H1 (cell line): ENCODE results near the gene TSC22D4. TPM values are rescaled to one million over a fixed set of nuclear protein-coding genes. Genes with fewer than 3 reads are reported as not detected.

Source experiments
- CTCF ChIA-PET: fragments of 300-600 bp; sonication (Branson Sonifier 250); formaldehyde crosslinking; loops from one replicate; lab custom pipeline; 2021; ENCODE audit not compliant: partially characterized antibody; lab: Charles Lee
- POLR2A ChIA-PET: fragments of 300-600 bp; sonication (Branson Sonifier 250); formaldehyde crosslinking; loops from one replicate; lab custom pipeline; 2021; ENCODE audit warnings: inconsistent platforms; ENCODE audit not compliant: partially characterized antibody; lab: Charles Lee
- DNase-seq, 2 experiments: peaks; one replicate each; pipeline versions ENCODE4 v3.0.0 to v3.0.0-alpha.2; 2010 to 2022; ENCODE audit warnings: low spot score in 2 of 2, low read depth in 1 of 2, mixed read lengths in 1 of 2
- FAIRE-seq: peaks from 2 replicates; lab custom pipeline; 2011; peaks lifted over from hg19 to GRCh38; lab: Jason Lieb, UNC
- H2AFZ ChIP-seq: 2 replicates; pipeline ENCODE4 v1.8.1; 2012; ENCODE audit warnings: low read length, inconsistent platforms
- H2AK5ac ChIP-seq: 2 replicates; pipeline ENCODE4 v1.6.1; 2013; ENCODE audit warnings: low read depth, low read length
- H2BK120ac ChIP-seq: replicated peaks from 2 replicates; pipeline ENCODE3; 2013; ENCODE audit warnings: low read depth, low read length, inconsistent platforms
- H2BK12ac ChIP-seq: 2 replicates; pipeline ENCODE4 v1.6.1; 2013; ENCODE audit warnings: low read depth, low read length
- H2BK15ac ChIP-seq: 2 replicates; pipeline ENCODE4 v1.6.1; 2013; ENCODE audit warnings: low read length
- H2BK20ac ChIP-seq: 2 replicates; pipeline ENCODE4 v1.6.1; 2013; ENCODE audit warnings: low read length
- H2BK5ac ChIP-seq: 2 replicates; pipeline ENCODE4 v1.6.1; 2013; ENCODE audit warnings: low read depth, low read length
- H3K14ac ChIP-seq: 2 replicates; pipeline ENCODE4 v1.6.1; 2013; ENCODE audit warnings: inconsistent platforms; ENCODE audit not compliant: insufficient read length
- H3K18ac ChIP-seq: 2 replicates; pipeline ENCODE4 v1.6.1; 2013; ENCODE audit warnings: low read length; ENCODE audit errors: extremely low read depth
- H3K23ac ChIP-seq: 2 replicates; pipeline ENCODE4 v1.6.1; 2013; ENCODE audit warnings: inconsistent platforms; ENCODE audit not compliant: insufficient read length
- H3K23me2 ChIP-seq: 2 replicates; pipeline ENCODE4 v1.6.1; 2013; ENCODE audit warnings: low read depth, low read length
- H3K27ac ChIP-seq: 2 replicates; pipeline ENCODE4 v1.6.1; 2011; ENCODE audit warnings: low read depth, low read length, inconsistent platforms
- H3K27me3 ChIP-seq, 4 experiments: replicated peaks in 1 of 4; 1 replicate in 1 of 4; 2 replicates in 3 of 4; pipeline versions ENCODE4 v1.6.1 to v1.8.1; 2011 to 2013; ENCODE audit warnings: low read length in 3 of 4, mild to moderate bottlenecking in 3 of 4, inconsistent platforms in 2 of 4, mixed read lengths in 2 of 4, moderate library complexity in 1 of 4; ENCODE audit not compliant: control insufficient read depth in 3 of 4, insufficient read depth in 3 of 4; ENCODE audit errors: extremely low read depth in 1 of 4
- H3K36me3 ChIP-seq, 4 experiments: 2 replicates each; pipeline versions ENCODE4 v1.6.1 to v1.8.1; 2011 to 2013; ENCODE audit warnings: mild to moderate bottlenecking in 4 of 4, low read length in 3 of 4, moderate library complexity in 2 of 4, control low read depth in 1 of 4, inconsistent platforms in 1 of 4; ENCODE audit not compliant: insufficient read depth in 4 of 4, control insufficient read depth in 2 of 4
- H3K4ac ChIP-seq: replicated peaks from 2 replicates; pipeline ENCODE3; 2013; ENCODE audit warnings: low read length, low read depth, mixed read lengths, inconsistent platforms; ENCODE audit not compliant: insufficient read length
- H3K4me1 ChIP-seq, 4 experiments: replicated peaks in 1 of 4; 1 replicate in 1 of 4; 2 replicates in 3 of 4; pipeline versions ENCODE4 v1.6.1 to v1.8.1; 2011 to 2013; ENCODE audit warnings: low read length in 3 of 4, inconsistent platforms in 2 of 4, mixed read lengths in 1 of 4; ENCODE audit not compliant: insufficient read depth in 4 of 4, control insufficient read depth in 3 of 4
- H3K4me2 ChIP-seq, 2 experiments: 2 replicates each; pipeline versions ENCODE4 v1.6.1 to v1.8.1; 2011 to 2013; ENCODE audit warnings: low read depth in 2 of 2, low read length in 2 of 2, control low read depth in 1 of 2, inconsistent platforms in 1 of 2, mild to moderate bottlenecking in 1 of 2; ENCODE audit not compliant: insufficient read depth in 1 of 2
- H3K4me3 ChIP-seq, 4 experiments: fragments of 200-600, 300-600 bp in 1 of 4; sonication (generic), shearing (Covaris generic), sonication (Bioruptor Twin) in 1 of 4; 2 replicates each; pipeline versions ENCODE4 v1.5.1 to v1.8.1; 2011 to 2016; ENCODE audit warnings: low read length in 4 of 4, low read depth in 3 of 4, control low read depth in 2 of 4, inconsistent platforms in 2 of 4, mild to moderate bottlenecking in 2 of 4, mixed read lengths in 1 of 4, moderate library complexity in 1 of 4; ENCODE audit not compliant: insufficient read depth in 2 of 4; ENCODE audit errors: extremely low read depth in 1 of 4
- H3K56ac ChIP-seq: replicated peaks from 2 replicates; pipeline ENCODE3; 2013; ENCODE audit warnings: low read depth, mild to moderate bottlenecking, mixed read lengths, low read length, inconsistent platforms; ENCODE audit not compliant: insufficient read length
- H3K79me1 ChIP-seq: 2 replicates; pipeline ENCODE4 v1.6.1; 2013; ENCODE audit warnings: low read depth, low read length, control low read depth
- H3K79me2 ChIP-seq, 2 experiments: 2 replicates each; pipeline versions ENCODE4 v1.6.1 to v1.8.1; 2012 to 2013; ENCODE audit warnings: low read length in 2 of 2, mild to moderate bottlenecking in 2 of 2, inconsistent platforms in 1 of 2; ENCODE audit not compliant: insufficient read depth in 2 of 2, control insufficient read depth in 1 of 2
- H3K9ac ChIP-seq, 4 experiments: replicated peaks in 1 of 4; 1 replicate in 1 of 4; 2 replicates in 3 of 4; pipeline versions ENCODE4 v1.6.1 to v1.8.1; 2011 to 2013; ENCODE audit warnings: low read depth in 3 of 4, low read length in 3 of 4, control low read depth in 2 of 4, mild to moderate bottlenecking in 2 of 4, moderate library complexity in 2 of 4, inconsistent platforms in 1 of 4; ENCODE audit errors: extremely low read depth in 1 of 4
- H3K9me3 ChIP-seq, 2 experiments: 2 replicates each; pipeline versions ENCODE4 v1.6.1 to v1.8.1; 2012 to 2013; ENCODE audit warnings: mild to moderate bottlenecking in 2 of 2, moderate library complexity in 2 of 2, control low read depth in 1 of 2, inconsistent platforms in 1 of 2, low read depth in 1 of 2, low read length in 1 of 2, mixed read lengths in 1 of 2; ENCODE audit not compliant: insufficient read depth in 2 of 2
- H4K20me1 ChIP-seq, 2 experiments: replicated peaks in 1 of 2; 2 replicates each; pipeline versions ENCODE3 to v1.8.1; 2011 to 2013; ENCODE audit warnings: inconsistent platforms in 2 of 2, low read length in 2 of 2, mild to moderate bottlenecking in 1 of 2; ENCODE audit not compliant: insufficient read depth in 2 of 2, control insufficient read depth in 1 of 2
- H4K5ac ChIP-seq: 2 replicates; pipeline ENCODE4 v1.6.1; 2013; ENCODE audit warnings: low read length, low read depth, mixed read lengths, inconsistent platforms; ENCODE audit not compliant: insufficient read length
- H4K8ac ChIP-seq: 2 replicates; pipeline ENCODE4 v1.8.0; 2013; ENCODE audit warnings: mild to moderate bottlenecking, moderate library complexity, low read length, inconsistent platforms; ENCODE audit not compliant: insufficient read depth; ENCODE audit errors: extremely low read depth
- H4K91ac ChIP-seq: replicated peaks from 2 replicates; pipeline ENCODE3; 2013; ENCODE audit warnings: low read length, mixed read lengths, inconsistent platforms; ENCODE audit not compliant: insufficient read length
- CBX5 ChIP-seq: fragments of 300-800, 300-1000 bp; sonication (generic); IDR thresholded peaks from 2 replicates; pipeline ENCODE4 v1.7.1; 2016; ENCODE audit warnings: antibody characterized with exemption, low read length, low read depth
- KDM4A ChIP-seq: IDR thresholded peaks from one replicate; pipeline ENCODE4 v1.7.1; 2012; ENCODE audit warnings: low read depth, mild to moderate bottlenecking, moderate library complexity, low read length, inconsistent platforms; ENCODE audit not compliant: severe bottlenecking
- POLR2AphosphoS5 ChIP-seq: IDR thresholded peaks from 2 replicates; pipeline ENCODE4 v1.6.1; 2011; ENCODE audit warnings: low read depth, low read length
- RFX5 ChIP-seq: IDR thresholded peaks from 2 replicates; pipeline ENCODE4 v1.6.1; 2011; ENCODE audit warnings: low read depth, low read length, improper control_type of control experiment, borderline replicate concordance
- SIN3A ChIP-seq, 2 experiments: IDR thresholded peaks in 1 of 2; conservative IDR thresholded peaks in 1 of 2; 2 replicates each; pipeline ENCODE4 v1.6.1; 2011 to 2012; ENCODE audit warnings: low read length in 2 of 2, improper control_type of control experiment in 1 of 2, low read depth in 1 of 2, mild to moderate bottlenecking in 1 of 2
- SP1 ChIP-seq: IDR thresholded peaks from 2 replicates; pipeline ENCODE4 v1.6.1; 2011; ENCODE audit warnings: low read depth, low read length
- TAF1 ChIP-seq: IDR thresholded peaks from 2 replicates; pipeline ENCODE4 v1.6.1; 2011; ENCODE audit warnings: mild to moderate bottlenecking, low read depth, low read length
- WGBS, 2 experiments: shearing (Covaris generic) in 1 of 2; methylation state at CpG; one replicate each; pipeline versions ENCODE4 v1.1.6 to v1.1.7; 2013 to 2015; ENCODE audit warnings: low lambda C conversion rate in 2 of 2, mixed read lengths in 2 of 2, inconsistent platforms in 1 of 2, low coverage in 1 of 2, missing lambda C conversion rate in 1 of 2; ENCODE audit not compliant: insufficient replicate concordance in 2 of 2, insufficient coverage in 1 of 2, insufficient read length in 1 of 2; ENCODE audit errors: extremely low coverage in 1 of 2, missing lambda C conversion rate in 1 of 2; 5-methylcytosine and 5-hydroxymethylcytosine counted together
- polyA plus RNA-seq, 7 experiments: library from polyadenylated mRNA; depleted of rRNA in 3 of 7; stranded (reverse) in 5 of 7; unstranded in 2 of 7; fragments of >200 nt in 5 of 7; fragments of 200-250 nt in 2 of 7; gene quantifications; 1 replicate in 5 of 7; 2 replicates in 1 of 7; 4 replicates in 1 of 7; pipeline versions ENCODE4 v1.2.1 to v1.2.3, GENCODE V29; 2011 to 2013; ENCODE audit warnings: missing spikeins in 2 of 7, mixed read lengths in 2 of 7
- total RNA-seq: library from RNA; stranded (reverse); fragmentation: NEBNext Ultra II Directional; extraction: Animal tissue kit (Norgen Biotek cat#: 25700); gene quantifications from 2 replicates; pipeline ENCODE4 v1.2.1, GENCODE V29; 2021

The TSC22D4 gene
- total and polyA plus RNA-seq, 2 of the 8 experiments (the other 6 are each of a cell fraction or from before 2014, with no cell fraction given) = 13.2 to 20.3 TPM

DNA sequence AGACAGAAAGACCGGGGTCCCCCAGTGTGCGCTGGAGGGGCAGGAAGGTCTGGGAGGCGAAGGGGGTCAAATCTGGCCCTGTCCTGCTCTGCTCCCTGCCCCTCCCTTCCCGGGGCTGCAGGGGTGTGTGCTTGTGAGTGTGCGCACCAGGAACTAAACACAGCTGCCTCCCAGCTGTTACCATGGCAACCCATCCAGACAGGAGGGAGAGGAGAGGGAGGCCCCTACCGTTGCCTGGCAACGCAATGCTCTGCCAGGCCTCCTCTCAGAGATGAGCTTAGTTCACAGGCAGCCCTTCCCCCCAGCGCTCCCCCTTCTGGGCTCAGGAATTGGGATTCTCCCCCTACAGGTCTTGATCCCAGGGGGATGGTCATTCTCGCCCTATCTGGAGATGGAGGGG is 10.8 kb upstream of the TSC22D4 start:
- H3K36me3 ChIP-seq = peaks cover 0 to 9% (median 0%) of the 10 kb centered on the region in 4 experiments; a peak in 2 of 8 replicates
- no peak for FAIRE-seq
- no peak overlapping the region for H2BK5ac ChIP-seq
- no peak overlapping the region for H3K23ac ChIP-seq
- no peak overlapping the region for H2AFZ ChIP-seq
- no peak overlapping the region for H3K56ac ChIP-seq
- H3K9me3 ChIP-seq = no peaks in the 10 kb centered on the region
- H4K20me1 ChIP-seq = peaks cover 0 to 7% of the 10 kb centered on the region in 2 experiments
- H2AK5ac ChIP-seq = no peak overlapping the region
- POLR2A ChIA-PET = interaction anchor here (0.6 to 1.9 kb wide), 5 partner anchors 10 to 95 kb away, joined by 3 to 6 read pairs (median 3); partner anchors contain the start of gene ZCWPW1
- peak in 1 of 2 experiments; percentile 93; a peak in 2 of 4 replicates for TF ChIP-seq SIN3A (conservative IDR thresholded peaks at IDR 0.05 in 1 of 2, IDR thresholded peaks at IDR 0.05 in 1 of 2; ENCODE audit: low read depth in 1 of 2, low read length in 2 of 2)
- TF ChIP-seq POLR2AphosphoS5 = no peak
- TF ChIP-seq RFX5 = peak; percentile 41; the same call in 1 of the 2 replicates
- TF ChIP-seq TAF1 = no peak
- no peak for TF ChIP-seq KDM4A
- no peak for TF ChIP-seq CBX5
- 0 out of 2 replicates have a peak, but pooled peaks have one; percentile 36 for TF ChIP-seq SP1
- no peak overlapping the region; a peak in 1 of 8 replicates for H3K4me3 ChIP-seq
- H3K27ac ChIP-seq = no peak overlapping the region
- WGBS, 2 experiments = 66% methylated on average over 7 of the region's 9 CpGs; no CpG with 5 or more reads in 1 of the 2 experiments
- peaks cover 2 to 26% (median 14%) of the 10 kb centered on the region in 4 experiments for H3K4me1 ChIP-seq
- no peak overlapping the region for H2BK12ac ChIP-seq
- no peak overlapping the region; a peak in 1 of 7 replicates for H3K9ac ChIP-seq
- H3K4ac ChIP-seq = no peak overlapping the region
- H2BK120ac ChIP-seq = no peak overlapping the region
- H4K91ac ChIP-seq = no peak overlapping the region
- H4K5ac ChIP-seq = no peak overlapping the region
- no peaks in the 10 kb centered on the region for H3K79me1 ChIP-seq
- no peak overlapping the region for H4K8ac ChIP-seq
- H3K14ac ChIP-seq = no peak overlapping the region
- DNase-seq = peak; percentile 72 to 81
- CTCF ChIA-PET = interaction anchor here (0.6 to 1.8 kb wide), 14 partner anchors 8 to 215 kb away, joined by 3 to 11 read pairs (median 3); no protein-coding TSS in a partner anchor
- no peaks in the 10 kb centered on the region for H3K79me2 ChIP-seq
- H3K18ac ChIP-seq = no peak overlapping the region
- H3K23me2 ChIP-seq = peaks cover 7% of the 10 kb centered on the region; the same call in 1 of the 2 replicates
- H2BK20ac ChIP-seq = no peak overlapping the region
- H3K4me2 ChIP-seq = peak overlapping the region in 1 of 2 experiments; percentile 14; a peak in 2 of 4 replicates
- H3K27me3 ChIP-seq = peaks cover 0 to 4% (median 2%) of the 10 kb centered on the region in 4 experiments; a peak in 5 of 7 replicates
- no peak overlapping the region for H2BK15ac ChIP-seq
